Coronary artery (tissue), 2 donors: ENCODE data around the gene DENND2A.
"Not testable (repeated sequence)": the region's sequence is repeated elsewhere in the genome, so short reads cannot be mapped to it uniquely, and the experiment has no call there.

Experiments
- DNase-seq: peaks from one replicate; pipeline ENCODE4 v3.0.0-alpha.2; 2017; ENCODE audit warnings: low spot score
- H3K27ac ChIP-seq, 2 donors: fragments of 200-600 bp; sonication (generic); one replicate each; pipeline ENCODE4 v1.5.1; 2016 to 2019
- H3K4me3 ChIP-seq: fragments of 200-600 bp; sonication (generic); 2 replicates; pipeline ENCODE4 v1.5.1; 2016; ENCODE audit warnings: mild to moderate bottlenecking, moderate library complexity
- CTCF ChIP-seq: fragments of 200-600 bp; sonication (generic); IDR thresholded peaks from one replicate; pipeline ENCODE4 v1.5.1; 2019; ENCODE audit warnings: antibody characterized with exemption

DENND2A gene

GRCh38 chr7:140668641-140669040 lies 28.0 kb upstream of the DENND2A start:
- no peak for DNase-seq
- Histone ChIP-seq H3K4me3 (no peak overlapping the region), H3K27ac (no peak overlapping the region)
- TF ChIP-seq CTCF, result no peak

GRCh38 chr7:140667476-140667875 lies 26.9 kb upstream of the DENND2A start:
- Histone ChIP-seq H3K4me3 (no peak overlapping the region), H3K27ac (no peak overlapping the region)
- DNase-seq, result no peak
- no peak for TF ChIP-seq CTCF

- DNase-seq, result not testable (repeated sequence)
Measured at GRCh38 chr7:140662938-140663337, 22.3 kb upstream of the DENND2A start.

GRCh38 chr7:140661124-140661523 lies 20.5 kb upstream of the DENND2A start:
- no peak for DNase-seq
- TF ChIP-seq CTCF, result no peak
- Histone ChIP-seq H3K27ac (no peak overlapping the region), H3K4me3 (no peak overlapping the region)

More at GRCh38 chr7:140662938-140663337, 22.3 kb upstream of the DENND2A start:
- H3K27ac ChIP-seq, H3K4me3 ChIP-seq: not testable (repeated sequence)

GRCh38 chr7:140659856-140660255 lies 19.2 kb upstream of the DENND2A start:
- DNase-seq, result no peak
- H3K4me3 ChIP-seq, result no peak overlapping the region

GRCh38 chr7:140657891-140658290 lies 17.3 kb upstream of the DENND2A start:
- Histone ChIP-seq H3K27ac (no peak overlapping the region), H3K4me3 (no peak overlapping the region)
- no peak for TF ChIP-seq CTCF
- no peak for DNase-seq

More at GRCh38 chr7:140659856-140660255, 19.2 kb upstream of the DENND2A start:
- TF ChIP-seq CTCF, result no peak
- no peak overlapping the region for H3K27ac ChIP-seq

- no peak for TF ChIP-seq CTCF
- no peak for DNase-seq
- peak overlapping the region; percentile 65 for H3K4me3 ChIP-seq
- peak overlapping the region in 1 of 2 donors; percentile 43 for H3K27ac ChIP-seq
Measured at GRCh38 chr7:140656548-140657515, 16.2 kb upstream of the DENND2A start.
